Right lobe of liver (tissue), 6 donors: Measurements from ENCODE around the gene CEACAM19. TPM values are rescaled to one million over a fixed set of nuclear protein-coding genes. Genes with fewer than 3 reads are reported as not detected.

Experiments
- ATAC-seq, 4 donors: fragments of 200-7000 bp; cut with Tn5 transposase; one replicate each; pipeline ENCODE4 v1.9.1; 2020; ENCODE audit warnings: mild to moderate bottlenecking in 4 of 4, moderate library complexity in 4 of 4
- DNase-seq, 3 donors: peaks; one replicate each; pipeline ENCODE4 v3.0.0-alpha.2; 2020
- H3K27ac ChIP-seq, 3 donors: fragments of 200-600 bp; one replicate each; pipeline ENCODE4 v1.8.0; 2022
- H3K27me3 ChIP-seq, 2 donors: fragments of 200-600 bp; one replicate each; pipeline ENCODE4 v1.8.0; 2022
- H3K36me3 ChIP-seq, 4 donors: fragments of 200-600 bp; sonication (generic) in 1 of 4; one replicate each; pipeline versions ENCODE4 v1.5.1 to v1.8.0; 2017 to 2022; ENCODE audit warnings: control low read depth in 1 of 4
- H3K4me1 ChIP-seq, 4 donors: fragments of 200-600 bp; sonication (generic) in 1 of 4; one replicate each; pipeline versions ENCODE4 v1.5.1 to v1.8.0; 2017 to 2022; ENCODE audit warnings: control low read depth in 1 of 4
- H3K4me3 ChIP-seq, 3 donors: fragments of 200-600 bp; one replicate each; pipeline ENCODE4 v1.8.0; 2022
- H3K9me3 ChIP-seq, 4 donors: fragments of 200-600 bp; sonication (generic) in 1 of 4; one replicate each; pipeline versions ENCODE4 v1.5.1 to v1.8.0; 2017 to 2022; ENCODE audit warnings: control low read depth in 1 of 4
- CTCF ChIP-seq, 4 donors: fragments of 200-600 bp in 3 of 4; fragments of 450-650 bp in 1 of 4; IDR thresholded peaks; one replicate each; pipeline versions ENCODE4 v1.5.1 to v1.8.0; 2016 to 2022; ENCODE audit warnings: antibody characterized with exemption in 4 of 4, mild to moderate bottlenecking in 2 of 4
- POLR2A ChIP-seq: fragments of 450-650 bp; IDR thresholded peaks from one replicate; pipeline ENCODE4 v1.6.1; 2017; ENCODE audit warnings: antibody characterized with exemption, mild to moderate bottlenecking
- WGBS: methylation state at CpG from one replicate; pipeline ENCODE4 v1.1.6; 2018; ENCODE audit warnings: low coverage, low lambda C conversion rate; ENCODE audit not compliant: insufficient coverage; ENCODE audit errors: missing lambda C conversion rate; 5-methylcytosine and 5-hydroxymethylcytosine counted together
- intact Hi-C, 2 donors: fragments of 100-400 bp; cut with DNase I; formaldehyde crosslinking; loops; one replicate each; pipeline versions ENCODE4 v1.11.2 to v1.14.1; 2022
- total RNA-seq, 6 experiments: library from RNA; depleted of rRNA in 2 of 6; stranded (reverse); fragments of >200 nt in 2 of 6; fragmentation: NEBNext Ultra II Directional in 3 of 6; extraction: Animal tissue kit (Norgen Biotek cat#: 25700) in 3 of 6; gene quantifications; one replicate each; pipeline versions ENCODE4 v1.1.0 to v1.2.4, GENCODE V29; 2016 to 2023
- donor health status: DM: no; HTN: yes; CAD: no.
- donor health status: DM: no; HTN: no; CAD: no.
- donor health status: DM: no; HTN: no; CAD: no.
- donor health status: DM: no; HTN: yes; CAD: no.
- donor health status: DM: no; HTN: yes; CAD: no.

The CEACAM19 gene
- total RNA-seq, 6 experiments from 2014 or later: 3.3 to 9.0 (median 4.5) TPM

DNA sequence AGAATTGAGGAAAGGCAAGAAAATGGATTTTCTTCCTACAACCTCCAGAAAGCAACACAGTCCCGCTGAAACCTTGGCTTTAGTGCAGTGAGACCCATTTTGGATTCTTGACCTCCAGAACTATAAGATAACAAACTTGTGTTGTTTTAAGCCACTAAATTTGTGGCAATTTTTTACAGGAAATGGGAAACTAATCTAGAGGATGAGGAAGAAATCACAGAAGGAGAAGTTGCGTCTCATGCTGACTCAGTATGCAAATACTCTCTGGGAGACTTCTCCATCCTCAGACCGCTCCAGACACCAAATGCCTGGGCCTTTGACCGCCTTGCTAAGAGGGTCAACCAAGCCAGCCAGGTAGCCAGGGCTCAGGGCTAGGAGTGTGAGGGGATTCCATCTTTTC lies 14.6 kb downstream of the CEACAM19 start:
- peak in 1 of 3 donors; percentile 51 for DNase-seq
- Histone ChIP-seq H3K4me3 (no peak overlapping the region), H3K4me1 (peaks cover 0 to 22% (median 2%) of the 10 kb centered on the region in 4 donors), H3K36me3 (no peaks in the 10 kb centered on the region), H3K27ac (peak overlapping the region in 1 of 3 donors; percentile 13), H3K27me3 (no peaks in the 10 kb centered on the region), H3K9me3 (no peaks in the 10 kb centered on the region)
- TF ChIP-seq POLR2A (no peak), CTCF (IDR thresholded peaks at IDR 0.05) (no peak)
- ATAC-seq: peak in 3 of 4 donors; percentile 20 to 41 (median 37)
- WGBS: 45% methylated on average over 4 of the region's 4 CpGs
- intact Hi-C loops: loop anchor here in 1 of 2 donors (10.0 kb wide), 1 partner anchor 69 kb away; no protein-coding TSS in a partner anchor

DNA sequence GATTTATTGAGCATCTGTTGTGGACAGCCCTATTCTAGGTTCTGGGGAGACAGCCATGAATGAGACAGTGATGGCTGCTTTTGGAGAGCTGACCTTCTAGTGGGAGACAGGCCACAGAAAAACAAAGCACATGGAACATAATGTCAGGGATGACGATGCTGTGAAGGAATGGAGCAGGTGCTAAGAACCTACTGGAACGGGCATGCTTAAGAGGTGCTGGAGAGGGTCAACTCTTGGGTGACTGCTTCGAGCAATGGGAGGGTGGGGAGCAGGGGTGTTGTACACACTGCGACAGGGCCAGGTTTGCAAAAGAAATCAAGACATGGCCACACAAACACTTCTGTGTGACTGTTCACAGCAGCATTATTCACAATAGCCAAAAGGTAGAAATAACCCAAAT lies 15.6 kb downstream of the CEACAM19 start:
- no peak for ATAC-seq

GRCh38 chr19:44687888-44688287 lies 16.6 kb downstream of the CEACAM19 start:
- TF ChIP-seq POLR2A (no peak), CTCF (IDR thresholded peaks at IDR 0.05) (no peak)
- WGBS: 87% methylated on average over 7 of the region's 7 CpGs
- Histone ChIP-seq H3K4me1 (peaks cover 3 to 41% (median 13%) of the 10 kb centered on the region in 4 donors), H3K27ac (no peak overlapping the region), H3K4me3 (no peak overlapping the region), H3K9me3 (no peaks in the 10 kb centered on the region), H3K36me3 (no peaks in the 10 kb centered on the region), H3K27me3 (no peaks in the 10 kb centered on the region)
- DNase-seq (peak in 1 of 3 donors; percentile 15), ATAC-seq (no peak)
- intact Hi-C loops: loop anchor here in 1 of 2 donors (10.0 kb wide), 1 partner anchor 67 kb away; no protein-coding TSS in a partner anchor

More for the DNA sequence above, 15.6 kb downstream of the CEACAM19 start:
- intact Hi-C loops: loop anchor here in 1 of 2 donors (10.0 kb wide), 1 partner anchor 68 kb away; no protein-coding TSS in a partner anchor
- Histone ChIP-seq H3K4me1 (peaks cover 1 to 31% (median 7%) of the 10 kb centered on the region in 4 donors), H3K9me3 (no peaks in the 10 kb centered on the region), H3K27ac (no peak overlapping the region), H3K36me3 (no peaks in the 10 kb centered on the region), H3K27me3 (no peaks in the 10 kb centered on the region), H3K4me3 (no peak overlapping the region)
- DNase-seq: peak in 1 of 3 donors; percentile 3
- TF ChIP-seq CTCF (IDR thresholded peaks at IDR 0.05) (no peak), POLR2A (no peak)
- WGBS: 79% methylated on average over 4 of the region's 4 CpGs

DNA sequence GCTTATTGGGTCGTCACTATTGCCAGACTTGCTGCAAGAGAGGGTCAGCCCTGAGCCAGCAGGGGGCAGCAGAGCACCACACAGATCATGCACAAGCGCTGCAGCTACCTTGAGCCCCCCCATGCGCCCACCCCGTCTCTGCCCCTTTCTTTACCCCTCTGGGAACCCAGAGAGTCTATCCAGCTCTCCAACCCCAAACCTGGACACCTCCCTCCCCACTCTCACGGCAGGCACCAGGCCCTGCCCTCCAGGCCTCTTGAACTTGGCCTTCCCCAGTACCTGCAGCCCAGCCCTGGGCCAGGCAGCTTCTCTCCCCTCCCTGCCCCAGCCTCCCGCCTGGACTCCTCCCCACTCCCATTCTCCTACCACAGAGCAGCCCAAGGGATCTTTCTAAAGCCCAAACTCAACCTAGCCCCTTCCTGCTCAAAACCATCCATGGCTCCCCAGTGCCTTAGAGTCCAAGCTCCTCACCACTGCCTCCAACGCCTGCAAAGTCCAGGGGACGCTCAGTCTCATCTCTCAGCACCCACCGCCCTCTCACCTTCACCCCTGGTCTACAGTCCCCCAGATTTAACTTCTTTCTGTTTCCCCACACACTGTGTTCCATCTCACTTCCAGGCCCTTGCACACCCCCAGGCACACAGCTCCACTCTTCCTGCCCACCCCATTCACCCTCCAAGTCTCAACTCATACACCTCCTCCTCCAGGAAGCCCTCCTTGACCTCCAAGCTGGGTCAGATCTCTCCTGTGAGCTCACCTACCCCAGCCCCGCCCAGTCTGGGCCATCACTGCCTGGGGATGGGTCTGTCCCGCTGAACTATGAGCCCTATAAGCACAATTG lies 18.2 kb downstream of the CEACAM19 start:
- no peak for TF ChIP-seq POLR2A
- TF ChIP-seq CTCF (IDR thresholded peaks at IDR 0.05): peak; percentile 91 to 93 (median 92)
- intact Hi-C loops: loop anchor here in 1 of 2 donors (10.0 kb wide), 1 partner anchor 65 kb away; no protein-coding TSS in a partner anchor
- peak; percentile 39 to 65 (median 58) for ATAC-seq
- Histone ChIP-seq H3K27me3 (no peaks in the 10 kb centered on the region), H3K4me1 (peaks cover 3 to 55% (median 21%) of the 10 kb centered on the region in 4 donors), H3K4me3 (no peak overlapping the region), H3K27ac (peak overlapping the region in 1 of 3 donors; percentile 30), H3K36me3 (no peaks in the 10 kb centered on the region), H3K9me3 (no peaks in the 10 kb centered on the region)
- DNase-seq: peak; percentile 78 to 82 (median 78)
- WGBS: 58% methylated on average over 7 of the region's 11 CpGs
